Ovary (tissue), 3 donors: ENCODE results near the gene PRDM8.

Experiments used
- CTCF ChIP-seq, 3 donors: fragments of 450-650 bp in 2 of 3; fragments of 200-600 bp in 1 of 3; IDR thresholded peaks; one replicate each; pipeline versions ENCODE4 v1.5.1 to v1.8.0; 2016 to 2022; ENCODE audit warnings: antibody characterized with exemption in 3 of 3, mild to moderate bottlenecking in 1 of 3
- POLR2A ChIP-seq: fragments of 450-650 bp; IDR thresholded peaks from one replicate; pipeline ENCODE4 v1.6.1; 2017; ENCODE audit warnings: antibody characterized with exemption, mild to moderate bottlenecking, moderate library complexity
- donor health status: DM: no; HTN: no; CAD: no.

- TF ChIP-seq POLR2A (no peak), CTCF (IDR thresholded peaks at IDR 0.05) (no peak)
Observed at GRCh38 chr4:80220711-80221110, 23.4 kb downstream of the PRDM8 start.
